Muscle layer of duodenum (tissue), 2 donors: Measurements from ENCODE around the gene INPP5A.

Experiments
- H3K27ac ChIP-seq: one replicate; pipeline ENCODE4 v1.7.0; 2013; ENCODE audit warnings: mild to moderate bottlenecking, low read length
- H3K27me3 ChIP-seq: one replicate; pipeline ENCODE4 v1.7.0; 2013; ENCODE audit warnings: low read depth, mild to moderate bottlenecking, control low read depth, low read length
- H3K36me3 ChIP-seq, 2 donors: one replicate each; pipeline ENCODE4 v1.7.0; 2013; ENCODE audit warnings: low read length in 2 of 2, control low read depth in 1 of 2, mild to moderate bottlenecking in 1 of 2; ENCODE audit not compliant: insufficient read depth in 2 of 2, control insufficient read depth in 1 of 2
- H3K4me1 ChIP-seq, 2 donors: one replicate each; pipeline ENCODE4 v1.7.0; 2013; ENCODE audit warnings: low read length in 2 of 2, mild to moderate bottlenecking in 2 of 2, control low read depth in 1 of 2, moderate library complexity in 1 of 2; ENCODE audit not compliant: insufficient read depth in 2 of 2, control insufficient read depth in 1 of 2
- H3K4me3 ChIP-seq, 2 donors: one replicate each; pipeline ENCODE4 v1.7.0; 2013; ENCODE audit warnings: low read length in 2 of 2, low read depth in 1 of 2, mild to moderate bottlenecking in 1 of 2
- H3K9me3 ChIP-seq, 2 donors: one replicate each; pipeline ENCODE4 v1.7.0; 2013; ENCODE audit warnings: low read length in 2 of 2, control low read depth in 1 of 2, mild to moderate bottlenecking in 1 of 2; ENCODE audit not compliant: control insufficient read depth in 1 of 2
- donor health status: healthy.

Gene INPP5A

GRCh38 chr10:132654708-132655661, 117.4 kb downstream of the INPP5A start:
- peaks cover 0 to 8% of the 10 kb centered on the region in 2 donors for H3K4me1 ChIP-seq
- H3K9me3 ChIP-seq, result no peaks in the 10 kb centered on the region

GRCh38 chr10:132655735-132656134, 118.1 kb downstream of the INPP5A start:
- Histone ChIP-seq H3K27ac (no peak overlapping the region), H3K27me3 (no peaks in the 10 kb centered on the region), H3K4me3 (no peak overlapping the region), H3K4me1 (peaks cover 0 to 8% of the 10 kb centered on the region in 2 donors), H3K9me3 (no peaks in the 10 kb centered on the region), H3K36me3 (peaks cover 18 to 60% of the 10 kb centered on the region in 2 donors)

More at GRCh38 chr10:132654708-132655661, 117.4 kb downstream of the INPP5A start:
- H3K27ac ChIP-seq, result no peak overlapping the region
- no peaks in the 10 kb centered on the region for H3K27me3 ChIP-seq
- no peak overlapping the region for H3K4me3 ChIP-seq
- H3K36me3 ChIP-seq, result peaks cover 14 to 60% of the 10 kb centered on the region in 2 donors

GRCh38 chr10:132656283-132657126, 118.9 kb downstream of the INPP5A start:
- H3K27me3 ChIP-seq, result no peaks in the 10 kb centered on the region
- H3K36me3 ChIP-seq, result peaks cover 18 to 60% of the 10 kb centered on the region in 2 donors
- H3K4me1 ChIP-seq, result peaks cover 0 to 8% of the 10 kb centered on the region in 2 donors
- no peak overlapping the region for H3K27ac ChIP-seq
- no peaks in the 10 kb centered on the region for H3K9me3 ChIP-seq
- no peak overlapping the region for H3K4me3 ChIP-seq

- Histone ChIP-seq H3K9me3 (no peaks in the 10 kb centered on the region), H3K27ac (no peak overlapping the region), H3K4me3 (no peak overlapping the region), H3K4me1 (peaks cover 0 to 8% of the 10 kb centered on the region in 2 donors), H3K36me3 (peaks cover 15 to 57% of the 10 kb centered on the region in 2 donors), H3K27me3 (no peaks in the 10 kb centered on the region)
Observed at GRCh38 chr10:132657127-132657706, 119.6 kb downstream of the INPP5A start.

GRCh38 chr10:132657748-132658147, 120.2 kb downstream of the INPP5A start:
- Histone ChIP-seq H3K27ac (no peak overlapping the region), H3K4me1 (peaks cover 0 to 8% of the 10 kb centered on the region in 2 donors), H3K9me3 (no peaks in the 10 kb centered on the region), H3K36me3 (peaks cover 11 to 52% of the 10 kb centered on the region in 2 donors), H3K4me3 (no peak overlapping the region), H3K27me3 (no peaks in the 10 kb centered on the region)

GRCh38 chr10:132658546-132659205, 121.1 kb downstream of the INPP5A start:
- Histone ChIP-seq H3K4me3 (no peak overlapping the region), H3K36me3 (peaks cover 11 to 44% of the 10 kb centered on the region in 2 donors), H3K27me3 (no peaks in the 10 kb centered on the region), H3K27ac (no peak overlapping the region), H3K4me1 (peaks cover 0 to 8% of the 10 kb centered on the region in 2 donors), H3K9me3 (no peaks in the 10 kb centered on the region)

GRCh38 chr10:132659206-132660091, 121.9 kb downstream of the INPP5A start:
- Histone ChIP-seq H3K9me3 (no peaks in the 10 kb centered on the region), H3K27ac (no peak overlapping the region), H3K4me3 (no peak overlapping the region), H3K27me3 (no peaks in the 10 kb centered on the region), H3K4me1 (peaks cover 0 to 8% of the 10 kb centered on the region in 2 donors), H3K36me3 (peaks cover 11 to 38% of the 10 kb centered on the region in 2 donors)

- Histone ChIP-seq H3K4me3 (no peak overlapping the region), H3K9me3 (no peaks in the 10 kb centered on the region), H3K27me3 (no peaks in the 10 kb centered on the region), H3K27ac (no peak overlapping the region), H3K4me1 (no peaks in the 10 kb centered on the region), H3K36me3 (peaks cover 11 to 38% of the 10 kb centered on the region in 2 donors)
Observed at GRCh38 chr10:132660385-132660784, 122.8 kb downstream of the INPP5A start.

- Histone ChIP-seq H3K36me3 (peaks cover 11 to 24% of the 10 kb centered on the region in 2 donors), H3K27ac (no peak overlapping the region)
Observed at GRCh38 chr10:132662186-132662920, 124.8 kb downstream of the INPP5A start.

More at GRCh38 chr10:132662186-132662920, 124.8 kb downstream of the INPP5A start:
- no peaks in the 10 kb centered on the region for H3K4me1 ChIP-seq
- no peak overlapping the region for H3K4me3 ChIP-seq
- H3K9me3 ChIP-seq, result no peaks in the 10 kb centered on the region
- H3K27me3 ChIP-seq, result no peaks in the 10 kb centered on the region
